CD4-positive, alpha-beta T cell (primary cell): ENCODE measurements around the gene NKAIN1. TPM values are rescaled to one million over a fixed set of nuclear protein-coding genes. Genes with fewer than 3 reads are reported as not detected.

ENCODE experiments used
- ATAC-seq: fragments of 200-7000 bp; cut with Tn5 transposase; one replicate; pipeline ENCODE4 v1.10.0; 2022; ENCODE audit warnings: mild to moderate bottlenecking; ENCODE audit not compliant: poor library complexity
- CTCF ChIA-PET: fragments of 350-600 bp; sonication (Branson Sonifier 250); formaldehyde crosslinking; loops from one replicate; lab custom pipeline; 2021; ENCODE audit warnings: antibody characterized with exemption, inconsistent platforms; lab: Charles Lee
- POLR2A ChIA-PET: fragments of 350-600 bp; sonication (Branson Sonifier 250); formaldehyde crosslinking; loops from one replicate; lab custom pipeline; 2021; ENCODE audit warnings: antibody characterized with exemption, inconsistent platforms; lab: Charles Lee
- DNase-seq, 14 experiments: peaks; one replicate each; pipeline ENCODE4 v3.0.0-alpha.2; 2013 to 2020; ENCODE audit warnings: mixed read lengths in 2 of 14
- H3K27ac ChIP-seq, 2 donors: one replicate each; pipeline versions ENCODE4 v1.5.1 to v1.7.0; 2013; ENCODE audit warnings: low read length in 2 of 2, low read depth in 1 of 2, mild to moderate bottlenecking in 1 of 2
- H3K27me3 ChIP-seq, 2 experiments: 1 replicate in 1 of 2; 2 replicates in 1 of 2; pipeline versions ENCODE4 v1.6.1 to v1.7.0; 2013; ENCODE audit warnings: low read length in 2 of 2, control low read depth in 1 of 2, mild to moderate bottlenecking in 1 of 2, moderate library complexity in 1 of 2; ENCODE audit not compliant: insufficient read depth in 2 of 2, control insufficient read depth in 1 of 2
- H3K36me3 ChIP-seq: one replicate; pipeline ENCODE4 v1.6.1; 2013; ENCODE audit warnings: low read length, control low read depth; ENCODE audit not compliant: insufficient read depth
- H3K4me1 ChIP-seq: one replicate; pipeline ENCODE4 v1.6.1; 2013; ENCODE audit warnings: low read length, control low read depth; ENCODE audit not compliant: insufficient read depth
- H3K4me3 ChIP-seq: one replicate; pipeline ENCODE4 v1.5.1; 2013; ENCODE audit warnings: mild to moderate bottlenecking, low read length, moderate library complexity
- H3K9me3 ChIP-seq, 2 experiments: 1 replicate in 1 of 2; 2 replicates in 1 of 2; pipeline versions ENCODE4 v1.6.1 to v1.7.0; 2013; ENCODE audit warnings: low read length in 2 of 2, mild to moderate bottlenecking in 2 of 2, control low read depth in 1 of 2, moderate library complexity in 1 of 2; ENCODE audit not compliant: control insufficient read depth in 1 of 2, insufficient read depth in 1 of 2
- H3K27ac Mint-ChIP-seq: one replicate; pipeline ENCODE4 v1.8.0; 2020; ENCODE audit warnings: mixed read lengths
- H3K27me3 Mint-ChIP-seq: one replicate; pipeline ENCODE4 v1.8.0; 2021; ENCODE audit warnings: mixed read lengths
- H3K36me3 Mint-ChIP-seq: one replicate; pipeline ENCODE4 v1.8.0; 2021; ENCODE audit warnings: low read depth, mixed read lengths
- H3K4me1 Mint-ChIP-seq: one replicate; pipeline ENCODE4 v1.8.0; 2021; ENCODE audit warnings: low read depth, mixed read lengths
- H3K4me3 Mint-ChIP-seq: one replicate; pipeline ENCODE4 v1.8.0; 2020; ENCODE audit warnings: mild to moderate bottlenecking, mixed read lengths
- H3K9me3 Mint-ChIP-seq: one replicate; pipeline ENCODE4 v1.8.0; 2020; ENCODE audit warnings: mixed read lengths
- CTCF ChIP-seq: fragments of 200-600 bp; IDR thresholded peaks from one replicate; pipeline ENCODE4 v1.8.0; 2022; ENCODE audit warnings: antibody characterized with exemption, mild to moderate bottlenecking
- intact Hi-C, 2 experiments: fragments of 100-400 bp; cut with DNase I in 1 of 2; cut with micrococcal nuclease in 1 of 2; formaldehyde crosslinking; loops; one replicate each; pipeline versions ENCODE4 v1.15.1 to v1.9.0; 2023 to 2025; cut with DNase I, micrococcal nuclease
- total RNA-seq, 174 experiments: library from RNA in 2 of 174; stranded (reverse) in 2 of 174; gene quantifications; one replicate each; pipeline ENCODE4 v1.2.3 and lab custom pipeline; 2021 to 2026

Gene NKAIN1
- total RNA-seq, 2 experiments from 2014 or later: not detected

GRCh38 chr1:31218705-31219104 lies 21.0 kb downstream of the NKAIN1 start:
- H3K27ac Mint-ChIP-seq: no peak overlapping the region
- no peaks in the 10 kb centered on the region for H3K9me3 Mint-ChIP-seq
- intact Hi-C loops: no loop called here
- H3K4me1 ChIP-seq: no peaks in the 10 kb centered on the region
- no peaks in the 10 kb centered on the region for H3K4me1 Mint-ChIP-seq
- ChIA-PET POLR2A (no interaction called here), CTCF (no interaction called here)
- H3K36me3 Mint-ChIP-seq: no peaks in the 10 kb centered on the region
- no peak overlapping the region for H3K4me3 Mint-ChIP-seq
- no peaks in the 10 kb centered on the region for H3K36me3 ChIP-seq
- no peak overlapping the region for H3K27ac ChIP-seq
- H3K27me3 ChIP-seq: no peaks in the 10 kb centered on the region
- no peaks in the 10 kb centered on the region for H3K9me3 ChIP-seq
- TF ChIP-seq CTCF: no peak
- H3K27me3 Mint-ChIP-seq: peaks cover 22% of the 10 kb centered on the region
- no peak for ATAC-seq
- H3K4me3 ChIP-seq: no peak overlapping the region
- no peak for DNase-seq

- no peak overlapping the region for H3K4me3 Mint-ChIP-seq
- ATAC-seq (no peak), DNase-seq (no peak)
- ChIA-PET POLR2A (no interaction called here), CTCF (no interaction called here)
- no peaks in the 10 kb centered on the region for H3K4me1 Mint-ChIP-seq
- Histone ChIP-seq H3K4me3 (no peak overlapping the region), H3K4me1 (no peaks in the 10 kb centered on the region), H3K27ac (no peak overlapping the region), H3K36me3 (no peaks in the 10 kb centered on the region), H3K9me3 (peaks cover 0 to 9% of the 10 kb centered on the region in 2 experiments), H3K27me3 (no peaks in the 10 kb centered on the region)
- H3K27ac Mint-ChIP-seq: no peak overlapping the region
- H3K36me3 Mint-ChIP-seq: no peaks in the 10 kb centered on the region
- no peak for TF ChIP-seq CTCF
- H3K9me3 Mint-ChIP-seq: no peaks in the 10 kb centered on the region
- H3K27me3 Mint-ChIP-seq: peaks cover 21% of the 10 kb centered on the region
- intact Hi-C loops: no loop called here
Measured at GRCh38 chr1:31216016-31216415, 23.7 kb downstream of the NKAIN1 start.

GRCh38 chr1:31215065-31215570 lies 24.6 kb downstream of the NKAIN1 start:
- Mint-ChIP-seq H3K27me3 (peaks cover 20% of the 10 kb centered on the region), H3K36me3 (no peaks in the 10 kb centered on the region), H3K9me3 (no peaks in the 10 kb centered on the region), H3K4me3 (no peak overlapping the region), H3K4me1 (no peaks in the 10 kb centered on the region), H3K27ac (no peak overlapping the region)
- peaks cover 0 to 13% of the 10 kb centered on the region in 2 experiments for H3K9me3 ChIP-seq
- no peaks in the 10 kb centered on the region for H3K36me3 ChIP-seq
- ATAC-seq (no peak), DNase-seq (no peak)
- ChIA-PET POLR2A (no interaction called here), CTCF (no interaction called here)
- no peaks in the 10 kb centered on the region for H3K27me3 ChIP-seq
- H3K4me3 ChIP-seq: no peak overlapping the region
- no peaks in the 10 kb centered on the region for H3K4me1 ChIP-seq
- H3K27ac ChIP-seq: no peak overlapping the region
- TF ChIP-seq CTCF: no peak
- intact Hi-C loops: no loop called here
